ENCODE results near the gene METAP1.
A peak's percentile ranks its signal among the peaks of the same experiment; 100 is the strongest.

METAP1 gene

GRCh38 chr4:98961770-98962169 is 33.8 kb upstream of the METAP1 start:
- TF ChIP-seq CTCF (conservative IDR thresholded peaks at IDR 0.05): no peak
- H3K27ac ChIP-seq: no peak overlapping the region

- no peak for TF ChIP-seq CTCF (conservative IDR thresholded peaks at IDR 0.05)
- H3K27ac ChIP-seq: no peak overlapping the region
Observed at GRCh38 chr4:98963538-98964433, 31.7 kb upstream of the METAP1 start.

GRCh38 chr4:98966926-98967325 is 28.6 kb upstream of the METAP1 start:
- H3K27ac ChIP-seq: no peak overlapping the region
- no peak for TF ChIP-seq CTCF (conservative IDR thresholded peaks at IDR 0.05)

- TF ChIP-seq CTCF (conservative IDR thresholded peaks at IDR 0.05): no peak
- no peak overlapping the region for H3K27ac ChIP-seq
Observed at GRCh38 chr4:98967786-98968329, 27.7 kb upstream of the METAP1 start.

- no peak for TF ChIP-seq CTCF (conservative IDR thresholded peaks at IDR 0.05)
- no peak overlapping the region for H3K27ac ChIP-seq
Observed at GRCh38 chr4:98969878-98970785, 25.4 kb upstream of the METAP1 start.

- H3K27ac ChIP-seq: peak overlapping the region; percentile 29
- no peak for TF ChIP-seq CTCF (conservative IDR thresholded peaks at IDR 0.05)
Observed at GRCh38 chr4:98976716-98977115, 18.8 kb upstream of the METAP1 start.

- no peak for TF ChIP-seq CTCF (conservative IDR thresholded peaks at IDR 0.05)
- no peak overlapping the region for H3K27ac ChIP-seq
Observed at GRCh38 chr4:98977557-98977956, 18.0 kb upstream of the METAP1 start.
